Coronary artery (tissue), 2 donors: Measurements from ENCODE around the gene HOXD3.

Experiments
- DNase-seq: peaks from one replicate; pipeline ENCODE4 v3.0.0-alpha.2; 2017; ENCODE audit warnings: low spot score
- H3K27ac ChIP-seq, 2 donors: fragments of 200-600 bp; sonication (generic); one replicate each; pipeline ENCODE4 v1.5.1; 2016 to 2019
- H3K4me3 ChIP-seq: fragments of 200-600 bp; sonication (generic); 2 replicates; pipeline ENCODE4 v1.5.1; 2016; ENCODE audit warnings: mild to moderate bottlenecking, moderate library complexity
- TF ChIP-seq, protein P1 (sequence below): fragments of 200-600 bp; sonication (generic); IDR thresholded peaks from one replicate; pipeline ENCODE4 v1.5.1; 2019; ENCODE audit warnings: antibody characterized with exemption

The HOXD3 gene

DNA sequence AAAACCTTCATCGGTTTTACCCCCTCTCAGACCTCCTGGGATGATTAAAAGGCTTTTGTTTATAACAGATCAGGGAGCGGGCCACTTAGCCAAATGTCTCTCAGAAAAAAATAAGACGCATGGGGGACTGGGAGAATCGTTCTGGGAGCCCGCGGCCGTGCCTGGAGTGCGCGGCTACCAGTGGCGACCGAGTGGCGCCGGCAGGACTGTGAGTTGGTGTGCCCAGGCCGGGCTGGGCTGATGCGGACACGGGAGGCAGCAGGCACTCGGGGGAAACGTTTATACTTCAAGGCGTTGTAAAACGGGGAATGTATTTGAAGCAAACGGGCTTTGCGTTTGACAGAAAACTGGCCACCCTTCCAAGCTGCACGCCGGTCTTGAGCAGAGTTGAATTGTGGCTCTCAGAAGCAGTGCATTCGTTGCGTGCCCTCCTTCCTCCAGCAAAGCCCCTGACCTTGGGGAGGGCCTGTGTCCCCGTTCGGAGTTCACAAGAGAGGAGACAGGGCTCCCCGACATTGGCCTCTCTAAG, 45.2 kb upstream of the HOXD3 start:
- DNase-seq: no peak
- Histone ChIP-seq H3K27ac (no peak overlapping the region), H3K4me3 (no peak overlapping the region)
- TF ChIP-seq, protein P1, sequence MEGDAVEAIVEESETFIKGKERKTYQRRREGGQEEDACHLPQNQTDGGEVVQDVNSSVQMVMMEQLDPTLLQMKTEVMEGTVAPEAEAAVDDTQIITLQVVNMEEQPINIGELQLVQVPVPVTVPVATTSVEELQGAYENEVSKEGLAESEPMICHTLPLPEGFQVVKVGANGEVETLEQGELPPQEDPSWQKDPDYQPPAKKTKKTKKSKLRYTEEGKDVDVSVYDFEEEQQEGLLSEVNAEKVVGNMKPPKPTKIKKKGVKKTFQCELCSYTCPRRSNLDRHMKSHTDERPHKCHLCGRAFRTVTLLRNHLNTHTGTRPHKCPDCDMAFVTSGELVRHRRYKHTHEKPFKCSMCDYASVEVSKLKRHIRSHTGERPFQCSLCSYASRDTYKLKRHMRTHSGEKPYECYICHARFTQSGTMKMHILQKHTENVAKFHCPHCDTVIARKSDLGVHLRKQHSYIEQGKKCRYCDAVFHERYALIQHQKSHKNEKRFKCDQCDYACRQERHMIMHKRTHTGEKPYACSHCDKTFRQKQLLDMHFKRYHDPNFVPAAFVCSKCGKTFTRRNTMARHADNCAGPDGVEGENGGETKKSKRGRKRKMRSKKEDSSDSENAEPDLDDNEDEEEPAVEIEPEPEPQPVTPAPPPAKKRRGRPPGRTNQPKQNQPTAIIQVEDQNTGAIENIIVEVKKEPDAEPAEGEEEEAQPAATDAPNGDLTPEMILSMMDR: no peak

DNA sequence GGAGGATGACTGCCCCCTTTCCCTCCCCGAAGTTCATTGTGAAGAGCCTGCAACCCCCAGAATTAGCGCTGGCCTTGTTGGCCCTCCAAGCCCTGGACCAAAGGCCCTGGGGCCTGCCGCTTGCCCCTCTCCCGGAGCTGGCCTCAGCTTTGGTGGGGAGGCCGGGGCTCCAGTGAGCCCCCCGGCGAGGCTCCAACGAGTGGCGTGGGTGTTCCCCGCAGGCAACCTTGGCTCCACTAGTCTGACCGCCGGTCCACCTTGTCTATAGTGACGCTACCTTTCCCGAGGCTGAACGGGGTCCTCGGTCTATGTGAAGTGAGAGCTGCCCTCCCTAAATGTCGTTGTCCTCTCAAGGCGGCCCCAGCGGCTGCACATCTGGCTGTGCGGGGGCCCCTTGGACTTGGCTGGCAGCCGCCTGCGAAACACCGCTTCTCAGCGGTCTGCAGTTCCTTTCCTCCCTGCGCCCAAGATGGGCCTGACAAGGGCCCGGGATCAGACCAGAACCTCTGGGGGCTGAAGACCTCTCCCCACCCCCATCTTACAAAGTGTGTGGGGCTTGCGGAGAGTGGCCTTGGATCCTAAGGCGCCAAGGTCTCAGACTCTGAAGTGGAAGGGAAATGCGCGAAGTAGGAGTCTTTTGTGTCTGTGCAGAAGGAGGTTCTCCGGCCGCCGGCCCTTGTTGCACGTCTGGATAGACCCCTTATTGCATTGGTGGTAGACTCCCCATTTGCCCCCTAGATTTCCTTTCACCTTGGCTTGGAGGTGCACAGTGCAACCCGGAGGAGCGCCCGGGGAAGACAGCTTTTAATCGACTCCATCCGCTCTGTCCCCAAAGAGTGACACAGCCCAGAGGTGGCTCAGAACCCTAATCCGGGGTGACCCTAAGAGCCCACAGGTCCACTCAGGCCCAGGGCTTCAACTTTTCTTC, 44.5 kb upstream of the HOXD3 start:
- no peak overlapping the region for H3K27ac ChIP-seq
- H3K4me3 ChIP-seq: no peak overlapping the region
- TF ChIP-seq, protein P1: no peak
- DNase-seq: no peak

DNA sequence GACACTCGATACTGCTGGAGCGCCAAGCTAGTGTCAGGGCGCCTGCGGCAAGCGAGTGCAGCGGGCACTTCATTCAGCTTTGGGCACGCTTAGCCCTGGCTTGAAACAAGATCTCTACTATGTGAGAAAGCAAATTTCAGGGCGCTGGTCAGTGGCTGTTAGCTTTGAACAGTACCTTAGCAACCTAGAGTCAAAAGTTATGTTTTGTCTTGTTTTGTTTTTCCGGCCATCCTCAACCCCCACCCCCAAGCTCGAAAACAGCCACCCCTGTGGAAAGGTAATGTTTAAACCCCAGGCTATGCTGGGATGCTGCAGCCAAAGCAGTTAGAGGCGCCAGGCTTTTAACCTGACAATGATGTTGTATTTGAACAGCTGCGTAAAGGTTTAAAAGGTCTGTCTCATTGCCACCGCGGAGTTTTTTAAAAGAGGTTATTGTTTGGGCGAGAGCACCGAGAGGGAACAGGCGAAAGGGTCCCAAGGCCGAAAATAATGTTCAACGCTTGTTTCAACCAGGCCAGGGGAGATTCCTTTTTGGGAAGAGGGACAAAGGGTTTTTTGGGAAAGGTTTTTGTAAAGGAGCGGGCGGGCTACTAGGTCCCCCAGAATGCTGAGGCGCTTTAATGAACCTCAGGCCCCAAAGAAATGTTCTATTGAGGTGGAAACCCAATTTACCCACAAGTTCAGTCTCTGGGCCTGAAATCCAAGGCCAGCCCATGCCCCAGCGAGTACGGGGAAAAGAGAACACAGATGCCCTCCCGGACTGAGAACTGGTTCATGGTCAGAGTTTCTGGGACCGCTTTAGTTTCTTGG, 42.8 kb upstream of the HOXD3 start:
- TF ChIP-seq, protein P1: no peak
- H3K27ac ChIP-seq: no peak overlapping the region
- DNase-seq: no peak
- no peak overlapping the region for H3K4me3 ChIP-seq

DNA sequence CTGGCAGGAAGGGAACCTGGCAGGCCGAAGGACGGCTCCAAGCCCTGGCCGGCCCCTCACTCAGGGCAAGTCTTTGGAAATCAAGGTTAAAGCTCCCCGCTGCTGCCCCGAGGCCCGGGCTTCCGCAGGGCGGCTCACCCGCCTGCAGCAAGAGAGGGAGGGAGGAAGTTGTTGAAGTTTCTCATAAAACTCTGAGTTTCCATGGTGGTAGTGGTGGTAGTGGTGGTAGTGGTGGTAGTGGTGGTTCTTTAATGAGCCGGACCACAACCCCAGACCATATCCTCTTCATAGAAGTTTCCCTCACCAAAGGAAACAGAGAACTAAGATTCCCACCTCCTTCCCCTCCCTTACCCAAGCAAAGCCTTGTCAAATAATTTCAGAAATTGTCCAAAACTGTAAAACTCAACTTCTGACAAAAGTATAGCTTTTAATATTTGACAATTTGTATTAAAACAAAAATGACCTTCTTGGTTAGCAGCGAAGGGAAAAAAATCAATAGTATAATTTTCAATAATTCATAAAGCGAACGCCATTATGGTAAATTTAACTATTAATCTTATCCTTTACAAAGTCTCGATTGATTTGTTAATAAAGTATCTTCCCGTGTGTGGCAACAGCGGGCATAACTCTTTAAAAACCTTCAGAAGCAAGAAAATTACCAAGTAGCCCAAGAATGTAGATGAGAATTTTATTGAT, 42.0 kb upstream of the HOXD3 start:
- Histone ChIP-seq H3K4me3 (no peak overlapping the region), H3K27ac (no peak overlapping the region)
- TF ChIP-seq, protein P1: no peak
- no peak for DNase-seq

DNA sequence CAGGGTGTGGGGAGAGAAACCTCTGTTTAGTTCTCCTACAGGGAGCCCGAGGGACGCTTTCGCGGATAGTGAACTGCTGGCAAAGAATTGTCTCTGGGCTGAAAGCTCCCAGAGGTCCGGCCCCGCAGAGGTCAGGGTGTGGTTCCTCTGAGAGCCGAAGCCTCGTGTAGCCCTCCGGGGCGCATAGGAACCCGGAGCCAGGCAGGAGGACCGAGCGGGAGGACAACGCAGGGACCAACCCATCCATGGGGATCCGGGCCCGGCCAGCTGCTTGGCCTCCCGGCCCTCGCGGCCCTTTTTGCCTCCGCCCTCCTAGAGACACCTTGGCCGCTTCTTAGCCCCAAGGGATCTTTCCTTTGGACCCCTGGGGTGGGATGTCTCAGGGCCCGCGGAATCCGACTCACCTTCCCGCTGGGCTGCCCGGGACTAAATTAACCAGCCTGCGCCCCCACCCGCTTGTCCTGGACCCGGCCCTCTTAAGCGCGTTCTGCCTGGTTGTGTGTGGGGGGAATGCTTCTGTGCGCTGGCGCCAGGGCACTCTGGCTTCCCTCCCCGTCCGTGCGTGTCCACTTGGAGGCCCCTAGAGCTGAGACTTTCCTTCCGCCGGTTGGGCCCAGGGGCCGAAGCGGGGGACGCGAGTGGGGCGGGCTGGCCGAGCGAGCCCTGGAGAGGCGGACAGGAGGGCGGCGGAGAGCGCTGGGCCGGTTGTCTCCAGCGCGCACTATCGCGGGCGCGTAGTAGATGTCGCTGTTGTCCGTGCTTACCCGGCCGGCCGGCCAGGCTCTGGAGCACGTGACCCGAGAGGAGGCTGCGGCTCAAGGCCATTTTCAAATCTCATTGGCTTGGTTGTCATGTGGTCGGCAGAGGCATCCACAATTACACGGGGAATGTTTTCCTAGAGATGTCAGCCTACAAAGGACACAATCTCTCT, 41.0 kb upstream of the HOXD3 start, which contains the start of gene HOXD10:
Gene HOXD10 (plus strand): TSS at position 896 of the 931 bp plus-strand sequence. CDS start 56 bp downstream, outside the sequence.
- no peak within 1 kb of the TSS for H3K27ac ChIP-seq
- no peak for DNase-seq
- H3K4me3 ChIP-seq: no peak within 1 kb of the TSS
- TF ChIP-seq, protein P1: no peak
